GM19463 (cell line): ENCODE results near the gene MDM4.

ENCODE experiments used
- ATAC-seq: cut with Tn5 transposase; IDR thresholded peaks from one replicate; pipeline ENCODE4 v1.9.1; 2021; ENCODE audit warnings: mild to moderate bottlenecking, moderate library complexity; ENCODE audit not compliant: unreplicated experiment

MDM4 gene

GRCh38 chr1:204602871-204603542, 86.8 kb downstream of the MDM4 start:
- ATAC-seq, result no peak

- ATAC-seq, result no peak
These were observed 89.6 kb downstream of the MDM4 start for GRCh38 chr1:204605791-204606190.
